DOHH2 (cell line): ENCODE measurements around the gene ARID5B.

Experiments
- H3F3A ChIP-seq: fragments of 200-600 bp; sonication (generic), shearing (Covaris generic); 2 replicates; pipeline ENCODE4 v1.6.0; 2016; ENCODE audit warnings: antibody characterized with exemption, mild to moderate bottlenecking; ENCODE audit not compliant: control insufficient read depth, insufficient read depth
- H3K27ac ChIP-seq: fragments of 200-600 bp; sonication (generic); 2 replicates; pipeline ENCODE4 v1.5.1; 2014; ENCODE audit warnings: low read depth, mild to moderate bottlenecking, low read length, moderate library complexity
- H3K27me3 ChIP-seq: fragments of 200-600 bp; sonication (generic); 2 replicates; pipeline ENCODE4 v1.6.1; 2014; ENCODE audit warnings: mild to moderate bottlenecking, low read length, mixed read lengths; ENCODE audit not compliant: control insufficient read depth
- H3K36me3 ChIP-seq: fragments of 200-600 bp; sonication (generic); 2 replicates; pipeline ENCODE4 v1.6.1; 2014; ENCODE audit warnings: mild to moderate bottlenecking, low read length, moderate library complexity, mixed read lengths; ENCODE audit not compliant: control insufficient read depth
- H3K4me1 ChIP-seq: fragments of 200-600 bp; sonication (generic); 2 replicates; pipeline ENCODE4 v1.6.1; 2014; ENCODE audit warnings: mild to moderate bottlenecking, low read length, mixed read lengths; ENCODE audit not compliant: control insufficient read depth
- H3K4me2 ChIP-seq: fragments of 200-600 bp; sonication (generic); 2 replicates; pipeline ENCODE4 v1.6.0; 2014; ENCODE audit warnings: mild to moderate bottlenecking, low read length, moderate library complexity
- H3K4me3 ChIP-seq: fragments of 200-600 bp; sonication (generic); 2 replicates; pipeline ENCODE4 v1.5.1; 2014; ENCODE audit warnings: mild to moderate bottlenecking, low read length, mixed read lengths
- H3K79me2 ChIP-seq: fragments of 200-600 bp; sonication (generic); 2 replicates; pipeline ENCODE4 v1.6.1; 2014; ENCODE audit warnings: mild to moderate bottlenecking, low read length, mixed read lengths; ENCODE audit not compliant: control insufficient read depth
- H3K9me2 ChIP-seq: fragments of 200-600 bp; sonication (generic); replicated peaks from 2 replicates; pipeline ENCODE4 v1.6.1; 2014; ENCODE audit warnings: mild to moderate bottlenecking, low read length, mixed read lengths; ENCODE audit not compliant: control insufficient read depth
- H3K9me3 ChIP-seq: fragments of 200-600 bp; sonication (generic); 2 replicates; pipeline ENCODE4 v1.6.1; 2014; ENCODE audit warnings: antibody characterized with exemption, low read length, mixed read lengths; ENCODE audit not compliant: control insufficient read depth, insufficient read depth
- H4K20me1 ChIP-seq: fragments of 200-600 bp; sonication (generic); 2 replicates; pipeline ENCODE4 v1.6.0; 2014; ENCODE audit warnings: low read depth, mild to moderate bottlenecking, antibody characterized with exemption, low read length, moderate library complexity; ENCODE audit not compliant: control insufficient read depth, insufficient read depth
- EZH2phosphoT487 ChIP-seq: fragments of 200-600 bp; sonication (generic); IDR thresholded peaks from 2 replicates; pipeline ENCODE4 v1.6.1; 2017; ENCODE audit warnings: borderline replicate concordance, mild to moderate bottlenecking, antibody characterized with exemption, low read length, moderate library complexity, mixed read lengths
- TF ChIP-seq, protein P1 (sequence below): fragments of 200-600 bp; sonication (generic); IDR thresholded peaks from one replicate; pipeline ENCODE4 v1.5.1; 2014; ENCODE audit warnings: antibody characterized with exemption, mild to moderate bottlenecking, low read depth, low read length; ENCODE audit not compliant: poor library complexity, severe bottlenecking

The ARID5B gene

DNA sequence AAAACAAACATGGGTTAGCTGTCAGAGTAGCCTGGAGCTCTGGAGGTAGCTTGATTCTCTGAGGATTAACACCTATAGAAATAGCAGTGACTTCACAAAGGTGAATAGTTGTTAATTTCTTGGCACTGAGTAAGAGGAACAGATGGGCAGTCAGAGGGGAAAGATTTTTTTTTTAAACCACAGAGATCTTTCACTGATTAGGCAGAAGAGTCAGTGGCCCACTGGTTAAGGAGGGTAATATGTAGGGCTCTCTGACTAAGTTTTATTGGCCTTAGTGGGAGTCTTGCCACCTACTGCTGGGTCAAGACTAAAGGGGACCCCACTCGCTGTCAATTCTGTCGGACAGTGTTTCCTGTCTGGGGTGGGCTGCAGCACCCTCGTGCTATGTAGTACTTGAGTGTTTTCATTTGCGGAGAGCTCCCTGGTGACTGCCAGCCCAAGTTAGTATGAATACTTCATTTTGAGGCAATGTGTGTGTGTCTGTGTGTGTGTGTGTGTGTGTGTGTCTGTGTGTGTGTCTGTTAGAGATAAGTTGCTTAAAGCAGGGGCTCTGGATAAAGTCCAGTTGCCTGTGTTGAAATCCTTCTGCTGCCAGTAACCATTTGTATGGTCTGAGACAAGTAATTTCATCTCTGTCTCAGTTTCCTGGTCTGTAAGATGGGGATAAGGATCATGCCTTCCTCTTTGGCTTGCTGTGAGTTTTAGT is 145.2 kb downstream of the ARID5B start:
- Histone ChIP-seq H4K20me1 (no peaks in the 10 kb centered on the region), H3K27ac (peak overlapping the region; percentile 70), H3K27me3 (no peaks in the 10 kb centered on the region), H3K4me2 (peak overlapping the region; percentile 72), H3K9me3 (no peaks in the 10 kb centered on the region), H3K79me2 (peaks cover 54% of the 10 kb centered on the region), H3K4me1 (peaks cover 99% of the 10 kb centered on the region), H3F3A (peaks cover 20% of the 10 kb centered on the region), H3K36me3 (peaks cover 11% of the 10 kb centered on the region), H3K4me3 (peak overlapping the region; percentile 55), H3K9me2 (no peaks in the 10 kb centered on the region)
- no peak for TF ChIP-seq EZH2phosphoT487
- TF ChIP-seq, protein P1, sequence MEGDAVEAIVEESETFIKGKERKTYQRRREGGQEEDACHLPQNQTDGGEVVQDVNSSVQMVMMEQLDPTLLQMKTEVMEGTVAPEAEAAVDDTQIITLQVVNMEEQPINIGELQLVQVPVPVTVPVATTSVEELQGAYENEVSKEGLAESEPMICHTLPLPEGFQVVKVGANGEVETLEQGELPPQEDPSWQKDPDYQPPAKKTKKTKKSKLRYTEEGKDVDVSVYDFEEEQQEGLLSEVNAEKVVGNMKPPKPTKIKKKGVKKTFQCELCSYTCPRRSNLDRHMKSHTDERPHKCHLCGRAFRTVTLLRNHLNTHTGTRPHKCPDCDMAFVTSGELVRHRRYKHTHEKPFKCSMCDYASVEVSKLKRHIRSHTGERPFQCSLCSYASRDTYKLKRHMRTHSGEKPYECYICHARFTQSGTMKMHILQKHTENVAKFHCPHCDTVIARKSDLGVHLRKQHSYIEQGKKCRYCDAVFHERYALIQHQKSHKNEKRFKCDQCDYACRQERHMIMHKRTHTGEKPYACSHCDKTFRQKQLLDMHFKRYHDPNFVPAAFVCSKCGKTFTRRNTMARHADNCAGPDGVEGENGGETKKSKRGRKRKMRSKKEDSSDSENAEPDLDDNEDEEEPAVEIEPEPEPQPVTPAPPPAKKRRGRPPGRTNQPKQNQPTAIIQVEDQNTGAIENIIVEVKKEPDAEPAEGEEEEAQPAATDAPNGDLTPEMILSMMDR, result no peak

DNA sequence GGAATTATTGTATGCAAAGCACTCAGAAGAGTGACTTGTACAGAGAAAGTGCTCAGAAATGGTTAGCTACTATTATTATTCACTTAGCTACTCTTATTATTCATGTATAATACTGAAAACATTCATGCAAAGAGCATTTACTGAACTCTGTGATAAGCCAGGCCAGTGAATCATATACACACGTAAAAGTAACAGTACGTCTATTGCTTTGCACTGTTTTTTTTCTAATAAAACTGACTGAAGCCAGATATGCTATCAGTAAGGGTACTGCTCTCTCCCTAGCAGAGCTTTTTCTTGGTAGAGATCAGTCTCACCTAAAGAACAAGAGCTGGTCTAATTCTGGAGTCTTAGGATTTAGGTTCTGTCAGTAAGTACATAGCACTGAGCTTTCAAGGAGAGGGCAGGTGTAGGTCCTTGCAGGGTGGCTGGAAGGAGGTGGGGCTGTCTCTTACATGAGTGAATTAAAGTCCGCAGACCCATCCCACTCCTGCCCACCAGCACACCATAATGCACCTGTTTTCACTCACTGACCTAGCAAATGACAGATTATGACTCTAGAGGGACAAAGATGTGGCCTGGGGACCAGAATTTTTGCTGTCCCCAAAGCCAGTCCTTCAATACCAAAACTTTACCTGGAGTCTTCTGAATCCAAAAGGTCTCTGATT is 145.9 kb downstream of the ARID5B start:
- Histone ChIP-seq H4K20me1 (no peaks in the 10 kb centered on the region), H3K4me3 (peak overlapping the region; percentile 55), H3F3A (peaks cover 20% of the 10 kb centered on the region), H3K4me1 (peaks cover 100% of the 10 kb centered on the region), H3K9me3 (no peaks in the 10 kb centered on the region), H3K79me2 (peaks cover 51% of the 10 kb centered on the region), H3K36me3 (peaks cover 18% of the 10 kb centered on the region), H3K27me3 (no peaks in the 10 kb centered on the region), H3K9me2 (no peaks in the 10 kb centered on the region), H3K27ac (peak overlapping the region; percentile 70), H3K4me2 (peak overlapping the region; percentile 72)
- TF ChIP-seq EZH2phosphoT487, result no peak
- TF ChIP-seq, protein P1, result no peak

DNA sequence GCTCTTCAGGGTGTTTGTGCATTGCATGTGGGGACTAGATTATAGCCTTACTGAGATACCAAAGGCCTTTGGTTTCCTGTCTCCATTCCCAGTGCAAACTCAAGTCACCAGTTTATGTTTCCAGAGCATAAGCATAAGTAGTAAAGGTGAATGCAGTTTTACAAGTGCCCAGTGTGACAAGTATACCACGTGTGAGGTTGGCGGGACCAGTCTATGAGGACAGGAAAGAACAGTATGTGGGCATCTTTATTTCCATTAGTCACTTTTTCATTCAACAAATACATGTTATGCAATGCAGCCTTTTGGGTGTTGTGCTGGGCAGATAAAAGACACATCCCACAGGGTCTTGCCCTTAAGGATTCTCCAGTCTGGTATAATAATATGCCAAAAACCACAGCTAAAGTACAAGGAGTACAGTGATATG is 146.5 kb downstream of the ARID5B start:
- H3K27me3 ChIP-seq, result no peaks in the 10 kb centered on the region
- H4K20me1 ChIP-seq, result no peaks in the 10 kb centered on the region
- peak overlapping the region; percentile 70; the same call in 1 of the 2 replicates for H3K27ac ChIP-seq
- H3K9me3 ChIP-seq, result no peaks in the 10 kb centered on the region
- H3K4me2 ChIP-seq, result peak overlapping the region; percentile 72
- no peaks in the 10 kb centered on the region for H3K9me2 ChIP-seq
- TF ChIP-seq EZH2phosphoT487, result no peak
- TF ChIP-seq, protein P1, result no peak
- H3K4me1 ChIP-seq, result peaks cover 100% of the 10 kb centered on the region
- H3K4me3 ChIP-seq, result peak overlapping the region; percentile 55
- peaks cover 20% of the 10 kb centered on the region for H3F3A ChIP-seq
- peaks cover 24% of the 10 kb centered on the region for H3K36me3 ChIP-seq
- peaks cover 56% of the 10 kb centered on the region for H3K79me2 ChIP-seq
